HepG2 (cell line): ENCODE measurements around the gene USH2A. TPM values are rescaled to one million over a fixed set of nuclear protein-coding genes. Genes with fewer than 3 reads are reported as not detected.

Experiments used
- ATAC-seq: fragments of 200-7000 bp; cut with Tn5 transposase; 3 replicates; pipeline ENCODE4 v1.9.1; 2020; ENCODE audit warnings: mild to moderate bottlenecking, moderate library complexity
- BruUV-seq: library from RNA; stranded (reverse); fragments of 400-500 nt; replicated peaks from 2 replicates; lab custom pipeline; 2021; lab: Mats Ljungman, UMichigan
- CTCF ChIA-PET: fragments of 300-600 bp; formaldehyde crosslinking; extraction: SDS; loops from one replicate; lab custom pipeline; 2021; ENCODE audit warnings: low total read pairs, inconsistent platforms, low intra/inter-chr PET ratio; lab: Yijun Ruan, JAX
- POLR2A ChIA-PET: fragments of 350-600 bp; sonication (Branson Sonifier 250); formaldehyde crosslinking; loops from one replicate; lab custom pipeline; 2020; ENCODE audit warnings: antibody characterized with exemption, inconsistent platforms; lab: Yijun Ruan, JAX
- DNase-seq: peaks from one replicate; pipeline ENCODE4 v3.0.0-alpha.2; 2015; ENCODE audit warnings: low spot score
- FAIRE-seq: peaks from 3 replicates; lab custom pipeline; 2011; peaks lifted over from hg19 to GRCh38; lab: Jason Lieb, UNC
- H2AFZ ChIP-seq: one replicate; pipeline ENCODE4 v1.6.1; 2011; ENCODE audit warnings: low read length, inconsistent platforms
- H3K27ac ChIP-seq: fragments of 300-600 bp; 3 replicates; pipeline ENCODE4 v1.8.0; 2011; ENCODE audit warnings: mixed run types, mild to moderate bottlenecking, mixed read lengths, low read length, inconsistent platforms; ENCODE audit not compliant: insufficient read depth; ENCODE audit errors: extremely low read length
- H3K27me3 ChIP-seq, 2 experiments: fragments of 200-600 bp in 1 of 2; 2 replicates in 1 of 2; 3 replicates in 1 of 2; pipeline versions ENCODE4 v1.6.0 to v1.8.0; 2011; ENCODE audit warnings: low read length in 2 of 2, mild to moderate bottlenecking in 2 of 2, moderate library complexity in 2 of 2, inconsistent platforms in 1 of 2; ENCODE audit not compliant: insufficient read depth in 2 of 2, control insufficient read depth in 1 of 2
- H3K36me3 ChIP-seq, 2 experiments: fragments of 200-600 bp in 1 of 2; replicated peaks in 1 of 2; 2 replicates in 1 of 2; 3 replicates in 1 of 2; pipeline versions ENCODE4 v1.5.1 to v1.8.0; 2011; ENCODE audit warnings: low read length in 2 of 2, inconsistent platforms in 1 of 2; ENCODE audit not compliant: insufficient read depth in 2 of 2, control insufficient read depth in 1 of 2
- H3K4me1 ChIP-seq: 2 replicates; pipeline ENCODE4 v1.5.1; 2012; ENCODE audit warnings: low read length, inconsistent platforms; ENCODE audit not compliant: insufficient read depth
- H3K4me2 ChIP-seq: 2 replicates; pipeline ENCODE4 v1.6.0; 2011; ENCODE audit warnings: low read depth, low read length, inconsistent platforms
- H3K4me3 ChIP-seq, 3 experiments: fragments of 200-600 bp in 1 of 3; sonication (generic), shearing (Covaris generic) in 1 of 3; replicated peaks in 1 of 3; 2 replicates each; pipeline ENCODE4 v1.5.1; 2011 to 2016; ENCODE audit warnings: low read length in 3 of 3, inconsistent platforms in 2 of 3, low read depth in 2 of 3, mild to moderate bottlenecking in 2 of 3, control low read depth in 1 of 3, mixed read lengths in 1 of 3; ENCODE audit not compliant: insufficient read depth in 1 of 3
- H3K79me2 ChIP-seq: one replicate; pipeline ENCODE4 v1.6.1; 2011; ENCODE audit warnings: low read length, inconsistent platforms; ENCODE audit not compliant: insufficient read depth
- H3K9ac ChIP-seq: 2 replicates; pipeline ENCODE4 v1.6.0; 2011; ENCODE audit warnings: mild to moderate bottlenecking, low read depth, low read length, inconsistent platforms; ENCODE audit not compliant: insufficient read depth
- H3K9me3 ChIP-seq: 2 replicates; pipeline ENCODE4 v1.5.1; 2012; ENCODE audit warnings: mild to moderate bottlenecking, low read length
- H4K20me1 ChIP-seq: 2 replicates; pipeline ENCODE4 v1.6.0; 2011; ENCODE audit warnings: inconsistent platforms, mild to moderate bottlenecking, low read length, moderate library complexity; ENCODE audit not compliant: insufficient read depth
- RORA ChIP-seq: sonication (generic); formaldehyde crosslinking; IDR thresholded peaks from 2 replicates; pipeline ENCODE4 v1.5.0; 2020; ENCODE audit warnings: mild to moderate bottlenecking, missing genetic modification reagents, moderate library complexity
- ZMYM3 ChIP-seq: sonication (generic); formaldehyde crosslinking; IDR thresholded peaks from 2 replicates; pipeline ENCODE4 v1.5.1; 2020; ENCODE audit warnings: mild to moderate bottlenecking, missing genetic modification reagents
- ZNF407 ChIP-seq: sonication (generic); formaldehyde crosslinking; IDR thresholded peaks from one replicate; pipeline ENCODE4 v1.5.1; 2020; ENCODE audit warnings: mild to moderate bottlenecking, missing genetic modification reagents; ENCODE audit errors: not compliant biosample characterization
- ZNF547 ChIP-seq: sonication (generic); formaldehyde crosslinking; IDR thresholded peaks from 2 replicates; pipeline ENCODE4 v1.5.1; 2020; ENCODE audit warnings: mild to moderate bottlenecking, missing genetic modification reagents
- WGBS: methylation state at CpG from one replicate; pipeline ENCODE4 v1.1.6; 2017; ENCODE audit warnings: low lambda C conversion rate; 5-methylcytosine and 5-hydroxymethylcytosine counted together
- in situ Hi-C: cut with HindIII; loops from 2 replicates; pipeline ENCODE4 v1.10.0; 2017; ENCODE audit warnings: low pct_unique_long_range_greater_than_20kb; ENCODE audit not compliant: extremely low pct_ligation_motif_present
- intact Hi-C: fragments of 100-400 bp; cut with micrococcal nuclease; formaldehyde crosslinking; loops from one replicate; pipeline ENCODE4 v1.10.0; 2022; ENCODE audit not compliant: unreplicated experiment
- polyA plus RNA-seq, 8 experiments: library from polyadenylated mRNA; depleted of rRNA in 3 of 8; stranded (reverse) in 7 of 8; unstranded in 1 of 8; fragments of >200 nt; fragmentation: Illumina TruSeq in 4 of 8; extraction: Trizol in 4 of 8; gene quantifications; 2 replicates each; pipeline versions ENCODE4 v1.2.1 to v1.2.3, GENCODE V29; 2011 to 2016; ENCODE audit warnings: low read depth in 4 of 8, missing spikeins in 1 of 8, mixed read lengths in 1 of 8; ENCODE audit not compliant: insufficient read depth in 1 of 8
- total RNA-seq, 5 experiments: library from RNA; depleted of rRNA; stranded (reverse); fragments of >200 nt; fragmentation: Illumina TruSeq; extraction: Trizol; gene quantifications; 2 replicates each; pipeline ENCODE4 v1.2.3, GENCODE V29; 2016; ENCODE audit warnings: low read depth in 1 of 5
- TF ChIP-seq, protein P1 (sequence below): sonication (generic); formaldehyde crosslinking; IDR thresholded peaks from 2 replicates; pipeline ENCODE4 v1.9.0; 2021; ENCODE audit warnings: mild to moderate bottlenecking, missing genetic modification reagents
- TF ChIP-seq, protein P2 (sequence below): sonication (generic); formaldehyde crosslinking; IDR thresholded peaks from 2 replicates; pipeline ENCODE4 v1.5.1; 2020; ENCODE audit warnings: missing genetic modification reagents, mild to moderate bottlenecking, borderline replicate concordance

The USH2A gene
- total and polyA plus RNA-seq, 2 of the 13 experiments (the other 11 are each of a cell fraction or from before 2014, with no cell fraction given): 0.02 TPM; not detected in 1

GRCh38 chr1:215765833-215766232, 657.4 kb downstream of the USH2A start:
- H3K4me2 ChIP-seq: no peak overlapping the region
- no peaks in the 10 kb centered on the region for H4K20me1 ChIP-seq
- no peak for DNase-seq
- POLR2A ChIA-PET: no interaction called here
- BruUV-seq: no TSS peak
- no peaks in the 10 kb centered on the region for H3K79me2 ChIP-seq
- in situ Hi-C loops: no loop called here
- H3K36me3 ChIP-seq: no peaks in the 10 kb centered on the region
- WGBS: 0% methylated on average over 1 of the region's 1 CpG
- H3K9ac ChIP-seq: no peak overlapping the region
- no peaks in the 10 kb centered on the region for H3K9me3 ChIP-seq
- no peak overlapping the region for H3K27ac ChIP-seq
- no peak for FAIRE-seq
- H2AFZ ChIP-seq: no peak overlapping the region
- CTCF ChIA-PET: no interaction called here
- no peak for ATAC-seq
- no peaks in the 10 kb centered on the region for H3K4me1 ChIP-seq
- H3K27me3 ChIP-seq: no peaks in the 10 kb centered on the region
- no peak overlapping the region for H3K4me3 ChIP-seq
- intact Hi-C loops: no loop called here
- TF ChIP-seq ZNF407 (no peak), ZMYM3 (CRISPR knock-in tag) (no peak), ZNF547 (no peak), RORA (CRISPR knock-in tag) (no peak)
- TF ChIP-seq, protein P1, sequence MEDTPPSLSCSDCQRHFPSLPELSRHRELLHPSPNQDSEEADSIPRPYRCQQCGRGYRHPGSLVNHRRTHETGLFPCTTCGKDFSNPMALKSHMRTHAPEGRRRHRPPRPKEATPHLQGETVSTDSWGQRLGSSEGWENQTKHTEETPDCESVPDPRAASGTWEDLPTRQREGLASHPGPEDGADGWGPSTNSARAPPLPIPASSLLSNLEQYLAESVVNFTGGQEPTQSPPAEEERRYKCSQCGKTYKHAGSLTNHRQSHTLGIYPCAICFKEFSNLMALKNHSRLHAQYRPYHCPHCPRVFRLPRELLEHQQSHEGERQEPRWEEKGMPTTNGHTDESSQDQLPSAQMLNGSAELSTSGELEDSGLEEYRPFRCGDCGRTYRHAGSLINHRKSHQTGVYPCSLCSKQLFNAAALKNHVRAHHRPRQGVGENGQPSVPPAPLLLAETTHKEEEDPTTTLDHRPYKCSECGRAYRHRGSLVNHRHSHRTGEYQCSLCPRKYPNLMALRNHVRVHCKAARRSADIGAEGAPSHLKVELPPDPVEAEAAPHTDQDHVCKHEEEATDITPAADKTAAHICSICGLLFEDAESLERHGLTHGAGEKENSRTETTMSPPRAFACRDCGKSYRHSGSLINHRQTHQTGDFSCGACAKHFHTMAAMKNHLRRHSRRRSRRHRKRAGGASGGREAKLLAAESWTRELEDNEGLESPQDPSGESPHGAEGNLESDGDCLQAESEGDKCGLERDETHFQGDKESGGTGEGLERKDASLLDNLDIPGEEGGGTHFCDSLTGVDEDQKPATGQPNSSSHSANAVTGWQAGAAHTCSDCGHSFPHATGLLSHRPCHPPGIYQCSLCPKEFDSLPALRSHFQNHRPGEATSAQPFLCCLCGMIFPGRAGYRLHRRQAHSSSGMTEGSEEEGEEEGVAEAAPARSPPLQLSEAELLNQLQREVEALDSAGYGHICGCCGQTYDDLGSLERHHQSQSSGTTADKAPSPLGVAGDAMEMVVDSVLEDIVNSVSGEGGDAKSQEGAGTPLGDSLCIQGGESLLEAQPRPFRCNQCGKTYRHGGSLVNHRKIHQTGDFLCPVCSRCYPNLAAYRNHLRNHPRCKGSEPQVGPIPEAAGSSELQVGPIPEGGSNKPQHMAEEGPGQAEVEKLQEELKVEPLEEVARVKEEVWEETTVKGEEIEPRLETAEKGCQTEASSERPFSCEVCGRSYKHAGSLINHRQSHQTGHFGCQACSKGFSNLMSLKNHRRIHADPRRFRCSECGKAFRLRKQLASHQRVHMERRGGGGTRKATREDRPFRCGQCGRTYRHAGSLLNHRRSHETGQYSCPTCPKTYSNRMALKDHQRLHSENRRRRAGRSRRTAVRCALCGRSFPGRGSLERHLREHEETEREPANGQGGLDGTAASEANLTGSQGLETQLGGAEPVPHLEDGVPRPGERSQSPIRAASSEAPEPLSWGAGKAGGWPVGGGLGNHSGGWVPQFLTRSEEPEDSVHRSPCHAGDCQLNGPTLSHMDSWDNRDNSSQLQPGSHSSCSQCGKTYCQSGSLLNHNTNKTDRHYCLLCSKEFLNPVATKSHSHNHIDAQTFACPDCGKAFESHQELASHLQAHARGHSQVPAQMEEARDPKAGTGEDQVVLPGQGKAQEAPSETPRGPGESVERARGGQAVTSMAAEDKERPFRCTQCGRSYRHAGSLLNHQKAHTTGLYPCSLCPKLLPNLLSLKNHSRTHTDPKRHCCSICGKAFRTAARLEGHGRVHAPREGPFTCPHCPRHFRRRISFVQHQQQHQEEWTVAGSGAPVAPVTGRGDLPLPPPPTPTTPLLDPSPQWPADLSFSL (CRISPR knock-in tag): no peak
- TF ChIP-seq, protein P2, sequence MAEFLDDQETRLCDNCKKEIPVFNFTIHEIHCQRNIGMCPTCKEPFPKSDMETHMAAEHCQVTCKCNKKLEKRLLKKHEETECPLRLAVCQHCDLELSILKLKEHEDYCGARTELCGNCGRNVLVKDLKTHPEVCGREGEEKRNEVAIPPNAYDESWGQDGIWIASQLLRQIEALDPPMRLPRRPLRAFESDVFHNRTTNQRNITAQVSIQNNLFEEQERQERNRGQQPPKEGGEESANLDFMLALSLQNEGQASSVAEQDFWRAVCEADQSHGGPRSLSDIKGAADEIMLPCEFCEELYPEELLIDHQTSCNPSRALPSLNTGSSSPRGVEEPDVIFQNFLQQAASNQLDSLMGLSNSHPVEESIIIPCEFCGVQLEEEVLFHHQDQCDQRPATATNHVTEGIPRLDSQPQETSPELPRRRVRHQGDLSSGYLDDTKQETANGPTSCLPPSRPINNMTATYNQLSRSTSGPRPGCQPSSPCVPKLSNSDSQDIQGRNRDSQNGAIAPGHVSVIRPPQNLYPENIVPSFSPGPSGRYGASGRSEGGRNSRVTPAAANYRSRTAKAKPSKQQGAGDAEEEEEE: no peak
